HepG2 (cell line): Measurements from ENCODE around the gene RAB1B. TPM values are rescaled to one million over a fixed set of nuclear protein-coding genes. Genes with fewer than 3 reads are reported as not detected.
A peak's percentile ranks its signal among the peaks of the same experiment; 100 is the strongest.

ENCODE experiments used
- CREM ChIP-seq, 2 experiments: sonication (generic) in 1 of 2; formaldehyde crosslinking in 1 of 2; IDR thresholded peaks; 2 replicates each; pipeline versions ENCODE4 v1.4.0 to v1.6.1; 2016 to 2020; ENCODE audit warnings: antibody characterized with exemption in 1 of 2, mild to moderate bottlenecking in 1 of 2, missing genetic modification reagents in 1 of 2
- EEA1 ChIP-seq: sonication (generic); formaldehyde crosslinking; IDR thresholded peaks from 2 replicates; pipeline ENCODE4 v1.5.1; 2020; ENCODE audit warnings: mild to moderate bottlenecking, missing genetic modification reagents, borderline replicate concordance
- ELF3 ChIP-seq: IDR thresholded peaks from 2 replicates; pipeline ENCODE4 v1.6.1; 2016; ENCODE audit warnings: missing genetic modification reagents, missing compliant biosample characterization
- NCOA1 ChIP-seq: sonication (generic); formaldehyde crosslinking; IDR thresholded peaks from 2 replicates; pipeline ENCODE4 v1.9.0; 2021; ENCODE audit warnings: missing genetic modification reagents
- RARG ChIP-seq: sonication (generic); formaldehyde crosslinking; IDR thresholded peaks from 2 replicates; pipeline ENCODE4 v1.4.0; 2020; ENCODE audit warnings: low read depth, mild to moderate bottlenecking, missing genetic modification reagents
- SP1 ChIP-seq, 2 experiments: fragments of 450-650 bp in 1 of 2; sonication (generic) in 1 of 2; formaldehyde crosslinking in 1 of 2; IDR thresholded peaks; 2 replicates each; pipeline versions ENCODE4 v1.4.0 to v1.6.1; 2016 to 2020; ENCODE audit warnings: missing genetic modification reagents in 1 of 2
- SPEN ChIP-seq: sonication (generic); formaldehyde crosslinking; IDR thresholded peaks from 2 replicates; pipeline ENCODE4 v1.5.1; 2020; ENCODE audit warnings: low read depth, mild to moderate bottlenecking, missing genetic modification reagents
- TOE1 ChIP-seq: sonication (generic); formaldehyde crosslinking; IDR thresholded peaks from 2 replicates; pipeline ENCODE4 v1.4.0; 2020; ENCODE audit warnings: mild to moderate bottlenecking, missing genetic modification reagents
- YY1 ChIP-seq: IDR thresholded peaks from 2 replicates; pipeline ENCODE4 v1.6.1; 2011; ENCODE audit warnings: low read length, low read depth, moderate library complexity, mild to moderate bottlenecking; ENCODE audit not compliant: insufficient read depth, insufficient replicate concordance
- polyA plus RNA-seq, 8 experiments: library from polyadenylated mRNA; depleted of rRNA in 3 of 8; stranded (reverse) in 7 of 8; unstranded in 1 of 8; fragments of >200 nt; fragmentation: Illumina TruSeq in 4 of 8; extraction: Trizol in 4 of 8; gene quantifications; 2 replicates each; pipeline versions ENCODE4 v1.2.1 to v1.2.3, GENCODE V29; 2011 to 2016; ENCODE audit warnings: low read depth in 4 of 8, missing spikeins in 1 of 8, mixed read lengths in 1 of 8; ENCODE audit not compliant: insufficient read depth in 1 of 8
- total RNA-seq, 5 experiments: library from RNA; depleted of rRNA; stranded (reverse); fragments of >200 nt; fragmentation: Illumina TruSeq; extraction: Trizol; gene quantifications; 2 replicates each; pipeline ENCODE4 v1.2.3, GENCODE V29; 2016; ENCODE audit warnings: low read depth in 1 of 5
- TF ChIP-seq, protein P1 (sequence below): sonication (generic); formaldehyde crosslinking; IDR thresholded peaks from 2 replicates; pipeline ENCODE4 v1.4.0; 2020; ENCODE audit warnings: missing genetic modification reagents, borderline replicate concordance
- TF ChIP-seq, protein P2 (sequence below): sonication (generic); formaldehyde crosslinking; IDR thresholded peaks from 2 replicates; pipeline ENCODE4 v1.4.0; 2020; ENCODE audit warnings: missing genetic modification reagents, borderline replicate concordance
- TF ChIP-seq, protein P3 (sequence below): sonication (generic); formaldehyde crosslinking; IDR thresholded peaks from 2 replicates; pipeline ENCODE4 v1.5.0; 2020; ENCODE audit warnings: missing genetic modification reagents

Gene RAB1B
- total and polyA plus RNA-seq, 2 of the 13 experiments (the other 11 are each of a cell fraction or from before 2014, with no cell fraction given): 77.9 to 87.9 TPM

DNA sequence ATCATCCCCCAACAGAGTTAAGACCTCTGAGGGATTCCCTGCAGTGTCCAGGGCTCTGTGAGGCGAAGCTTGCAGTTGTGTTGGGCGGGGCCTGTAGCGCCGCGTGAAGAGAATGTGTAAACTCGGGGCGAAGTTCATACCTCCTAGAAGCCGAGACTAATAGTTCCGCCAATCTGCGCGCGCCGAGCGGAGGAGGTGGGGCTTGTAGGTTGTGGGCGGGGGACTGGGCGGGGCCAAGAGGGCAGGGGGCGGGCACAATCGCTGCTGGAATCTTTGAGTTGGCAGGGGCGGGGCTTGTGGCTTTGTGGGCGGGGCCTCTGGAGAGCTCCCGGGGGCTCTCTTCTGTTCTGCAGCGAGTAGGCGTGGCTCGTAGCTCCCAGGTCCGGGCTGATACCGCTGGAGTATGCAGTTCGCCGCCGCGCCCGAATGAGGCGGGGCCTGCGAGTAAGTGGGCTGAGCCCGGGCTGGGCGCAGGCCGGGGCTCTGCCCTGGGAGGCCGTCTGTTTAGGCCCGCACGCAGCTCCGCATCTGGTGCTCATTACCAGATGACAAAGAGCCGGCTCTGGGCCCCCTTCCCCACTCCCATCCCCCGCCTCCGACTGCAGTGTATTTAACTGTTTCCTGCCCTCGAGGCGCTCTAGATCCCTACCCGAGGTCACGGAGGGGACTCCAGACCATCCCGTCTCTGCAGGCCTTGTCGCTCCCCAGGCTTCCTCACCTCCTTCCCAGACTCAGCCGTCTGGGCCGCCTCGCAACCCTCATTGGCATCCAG lies 44.3 kb downstream of the RAB1B start (continued):
- TF ChIP-seq, protein P1, sequence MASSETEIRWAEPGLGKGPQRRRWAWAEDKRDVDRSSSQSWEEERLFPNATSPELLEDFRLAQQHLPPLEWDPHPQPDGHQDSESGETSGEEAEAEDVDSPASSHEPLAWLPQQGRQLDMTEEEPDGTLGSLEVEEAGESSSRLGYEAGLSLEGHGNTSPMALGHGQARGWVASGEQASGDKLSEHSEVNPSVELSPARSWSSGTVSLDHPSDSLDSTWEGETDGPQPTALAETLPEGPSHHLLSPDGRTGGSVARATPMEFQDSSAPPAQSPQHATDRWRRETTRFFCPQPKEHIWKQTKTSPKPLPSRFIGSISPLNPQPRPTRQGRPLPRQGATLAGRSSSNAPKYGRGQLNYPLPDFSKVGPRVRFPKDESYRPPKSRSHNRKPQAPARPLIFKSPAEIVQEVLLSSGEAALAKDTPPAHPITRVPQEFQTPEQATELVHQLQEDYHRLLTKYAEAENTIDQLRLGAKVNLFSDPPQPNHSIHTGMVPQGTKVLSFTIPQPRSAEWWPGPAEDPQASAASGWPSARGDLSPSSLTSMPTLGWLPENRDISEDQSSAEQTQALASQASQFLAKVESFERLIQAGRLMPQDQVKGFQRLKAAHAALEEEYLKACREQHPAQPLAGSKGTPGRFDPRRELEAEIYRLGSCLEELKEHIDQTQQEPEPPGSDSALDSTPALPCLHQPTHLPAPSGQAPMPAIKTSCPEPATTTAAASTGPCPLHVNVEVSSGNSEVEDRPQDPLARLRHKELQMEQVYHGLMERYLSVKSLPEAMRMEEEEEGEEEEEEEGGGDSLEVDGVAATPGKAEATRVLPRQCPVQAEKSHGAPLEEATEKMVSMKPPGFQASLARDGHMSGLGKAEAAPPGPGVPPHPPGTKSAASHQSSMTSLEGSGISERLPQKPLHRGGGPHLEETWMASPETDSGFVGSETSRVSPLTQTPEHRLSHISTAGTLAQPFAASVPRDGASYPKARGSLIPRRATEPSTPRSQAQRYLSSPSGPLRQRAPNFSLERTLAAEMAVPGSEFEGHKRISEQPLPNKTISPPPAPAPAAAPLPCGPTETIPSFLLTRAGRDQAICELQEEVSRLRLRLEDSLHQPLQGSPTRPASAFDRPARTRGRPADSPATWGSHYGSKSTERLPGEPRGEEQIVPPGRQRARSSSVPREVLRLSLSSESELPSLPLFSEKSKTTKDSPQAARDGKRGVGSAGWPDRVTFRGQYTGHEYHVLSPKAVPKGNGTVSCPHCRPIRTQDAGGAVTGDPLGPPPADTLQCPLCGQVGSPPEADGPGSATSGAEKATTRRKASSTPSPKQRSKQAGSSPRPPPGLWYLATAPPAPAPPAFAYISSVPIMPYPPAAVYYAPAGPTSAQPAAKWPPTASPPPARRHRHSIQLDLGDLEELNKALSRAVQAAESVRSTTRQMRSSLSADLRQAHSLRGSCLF: no peak
- TF ChIP-seq YY1 (peak; percentile 29), EEA1 (no peak), CREM (IDR thresholded peaks at IDR 0.05) (no peak), CREM (CRISPR knock-in tag; IDR thresholded peaks at IDR 0.05) (no peak), ELF3 (CRISPR knock-in tag) (0 out of 2 replicates have a peak, but pooled peaks have one; percentile 13), RARG (peak; percentile 38; the same call in 1 of the 2 replicates), SPEN (CRISPR knock-in tag) (peak; percentile 23; the same call in 1 of the 2 replicates), NCOA1 (CRISPR knock-in tag) (no peak), SP1 (IDR thresholded peaks at IDR 0.05) (no peak), SP1 (CRISPR knock-in tag; IDR thresholded peaks at IDR 0.05) (0 out of 2 replicates have a peak, but pooled peaks have one; percentile 25), TOE1 (CRISPR knock-in tag) (no peak)
- TF ChIP-seq, protein P2, sequence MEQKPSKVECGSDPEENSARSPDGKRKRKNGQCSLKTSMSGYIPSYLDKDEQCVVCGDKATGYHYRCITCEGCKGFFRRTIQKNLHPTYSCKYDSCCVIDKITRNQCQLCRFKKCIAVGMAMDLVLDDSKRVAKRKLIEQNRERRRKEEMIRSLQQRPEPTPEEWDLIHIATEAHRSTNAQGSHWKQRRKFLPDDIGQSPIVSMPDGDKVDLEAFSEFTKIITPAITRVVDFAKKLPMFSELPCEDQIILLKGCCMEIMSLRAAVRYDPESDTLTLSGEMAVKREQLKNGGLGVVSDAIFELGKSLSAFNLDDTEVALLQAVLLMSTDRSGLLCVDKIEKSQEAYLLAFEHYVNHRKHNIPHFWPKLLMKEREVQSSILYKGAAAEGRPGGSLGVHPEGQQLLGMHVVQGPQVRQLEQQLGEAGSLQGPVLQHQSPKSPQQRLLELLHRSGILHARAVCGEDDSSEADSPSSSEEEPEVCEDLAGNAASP (CRISPR knock-in tag): 0 out of 2 replicates have a peak, but pooled peaks have one; percentile 15
- TF ChIP-seq, protein P3, sequence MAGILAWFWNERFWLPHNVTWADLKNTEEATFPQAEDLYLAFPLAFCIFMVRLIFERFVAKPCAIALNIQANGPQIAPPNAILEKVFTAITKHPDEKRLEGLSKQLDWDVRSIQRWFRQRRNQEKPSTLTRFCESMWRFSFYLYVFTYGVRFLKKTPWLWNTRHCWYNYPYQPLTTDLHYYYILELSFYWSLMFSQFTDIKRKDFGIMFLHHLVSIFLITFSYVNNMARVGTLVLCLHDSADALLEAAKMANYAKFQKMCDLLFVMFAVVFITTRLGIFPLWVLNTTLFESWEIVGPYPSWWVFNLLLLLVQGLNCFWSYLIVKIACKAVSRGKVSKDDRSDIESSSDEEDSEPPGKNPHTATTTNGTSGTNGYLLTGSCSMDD (CRISPR knock-in tag): no peak
